SH-SY5Y (cell line): ENCODE results near the gene ILF3.

Source experiments
- GATA2 ChIP-seq: IDR thresholded peaks from 2 replicates; pipeline ENCODE4 v1.6.1; 2011; ENCODE audit warnings: mild to moderate bottlenecking, low read depth, low read length
- GATA3 ChIP-seq: IDR thresholded peaks from 2 replicates; pipeline ENCODE4 v1.6.1; 2011; ENCODE audit warnings: low read depth, mild to moderate bottlenecking, low read length, moderate library complexity

- no peak for TF ChIP-seq GATA3
- TF ChIP-seq GATA2, result no peak
These were observed 69.4 kb downstream of the ILF3 start for GRCh38 chr19:10723591-10723990.
